ENCODE measurements around the gene SF3B3.

SF3B3 gene

GRCh38 chr16:70556063-70556462 lies 32.4 kb downstream of the SF3B3 start:
- in situ Hi-C loops (cut with HindIII; ENCODE audit: low sequenced_read_pairs): no loop called here

GRCh38 chr16:70561623-70562022 lies 38.0 kb downstream of the SF3B3 start:
- in situ Hi-C loops (cut with HindIII; ENCODE audit: low sequenced_read_pairs): loop anchor here (5.0 to 10.0 kb wide), 3 partner anchors 56 to 93 kb away; no protein-coding TSS in a partner anchor

GRCh38 chr16:70563636-70564035 lies 40.0 kb downstream of the SF3B3 start:
- in situ Hi-C loops (cut with HindIII; ENCODE audit: low sequenced_read_pairs): loop anchor here (5.0 to 10.0 kb wide), 3 partner anchors 54 to 91 kb away; no protein-coding TSS in a partner anchor

- in situ Hi-C loops (cut with HindIII; ENCODE audit: low sequenced_read_pairs): loop anchor here (10.0 kb wide), 1 partner anchor 90 kb away; no protein-coding TSS in a partner anchor
Measured at GRCh38 chr16:70565053-70565452, 41.4 kb downstream of the SF3B3 start.

GRCh38 chr16:70568601-70569237 lies 45.1 kb downstream of the SF3B3 start:
- in situ Hi-C loops (cut with HindIII; ENCODE audit: low sequenced_read_pairs): loop anchor here (10.0 kb wide), 1 partner anchor 86 kb away; no protein-coding TSS in a partner anchor

- in situ Hi-C loops (cut with HindIII; ENCODE audit: low sequenced_read_pairs): loop anchor here (10.0 kb wide), 1 partner anchor 85 kb away; no protein-coding TSS in a partner anchor
Measured at GRCh38 chr16:70569752-70570151, 46.1 kb downstream of the SF3B3 start.

GRCh38 chr16:70570967-70571570 lies 47.5 kb downstream of the SF3B3 start:
- in situ Hi-C loops (cut with HindIII; ENCODE audit: low sequenced_read_pairs): no loop called here

- in situ Hi-C loops (cut with HindIII; ENCODE audit: low sequenced_read_pairs): no loop called here
Measured at GRCh38 chr16:70571623-70572022, 48.0 kb downstream of the SF3B3 start.

GRCh38 chr16:70572050-70572925 lies 48.7 kb downstream of the SF3B3 start:
- in situ Hi-C loops (cut with HindIII; ENCODE audit: low sequenced_read_pairs): no loop called here

GRCh38 chr16:70572926-70573270 lies 49.3 kb downstream of the SF3B3 start:
- in situ Hi-C loops (cut with HindIII; ENCODE audit: low sequenced_read_pairs): no loop called here

GRCh38 chr16:70573451-70574121 lies 50.0 kb downstream of the SF3B3 start:
- in situ Hi-C loops (cut with HindIII; ENCODE audit: low sequenced_read_pairs): no loop called here

- in situ Hi-C loops (cut with HindIII; ENCODE audit: low sequenced_read_pairs): no loop called here
Measured at GRCh38 chr16:70574595-70575271, 51.1 kb downstream of the SF3B3 start.

- in situ Hi-C loops (cut with HindIII; ENCODE audit: low sequenced_read_pairs): no loop called here
Measured at GRCh38 chr16:70575376-70575775, 51.8 kb downstream of the SF3B3 start.

GRCh38 chr16:70576431-70577255 lies 53.0 kb downstream of the SF3B3 start:
- in situ Hi-C loops (cut with HindIII; ENCODE audit: low sequenced_read_pairs): no loop called here

- in situ Hi-C loops (cut with HindIII; ENCODE audit: low sequenced_read_pairs): no loop called here
Measured at GRCh38 chr16:70577256-70577698, 53.7 kb downstream of the SF3B3 start.

- in situ Hi-C loops (cut with HindIII; ENCODE audit: low sequenced_read_pairs): no loop called here
Measured at GRCh38 chr16:70578035-70578434, 54.4 kb downstream of the SF3B3 start.

GRCh38 chr16:70579248-70579647 lies 55.6 kb downstream of the SF3B3 start:
- in situ Hi-C loops (cut with HindIII; ENCODE audit: low sequenced_read_pairs): no loop called here

GRCh38 chr16:70579648-70580630 lies 56.3 kb downstream of the SF3B3 start:
- in situ Hi-C loops (cut with HindIII; ENCODE audit: low sequenced_read_pairs): no loop called here
